ENCODE measurements around the gene GTSE1. TPM values are rescaled to one million over a fixed set of nuclear protein-coding genes. Genes with fewer than 3 reads are reported as not detected.
A peak's percentile ranks its signal among the peaks of the same experiment; 100 is the strongest.

GTSE1 gene
- total and polyA plus RNA-seq, 9 donors = 0.18 to 0.84 (median 0.38) TPM; not detected in 1

GRCh38 chr22:46373159-46373558, 76.5 kb downstream of the GTSE1 start:
- no peak overlapping the region for H3K27ac ChIP-seq
- DNase-seq = no peak
- no peak overlapping the region for H3K4me3 ChIP-seq
- TF ChIP-seq EP300 (IDR thresholded peaks at IDR 0.05) = no peak
- no peak for TF ChIP-seq POLR2A (IDR thresholded peaks at IDR 0.05)
- no peak for TF ChIP-seq CTCF (IDR thresholded peaks at IDR 0.05)
- no peaks in the 10 kb centered on the region for H3K4me1 ChIP-seq (ENCODE audit: insufficient read depth)
- WGBS, 3 donors = 51 to 78% (median 64%) methylated on average over 5 to 8 of the region's 8 CpGs
- intact Hi-C loops (cut with DNase I) = no loop called here
- H3K27me3 ChIP-seq = no peaks in the 10 kb centered on the region
- no peaks in the 10 kb centered on the region for H3K9me3 ChIP-seq
- H3K36me3 ChIP-seq = no peaks in the 10 kb centered on the region

- no peaks in the 10 kb centered on the region for H3K36me3 ChIP-seq
Observed at GRCh38 chr22:46373921-46374662, 77.4 kb downstream of the GTSE1 start.

GRCh38 chr22:46374663-46375474, 78.2 kb downstream of the GTSE1 start:
- Histone ChIP-seq H3K4me3 (no peak overlapping the region), H3K36me3 (no peaks in the 10 kb centered on the region), H3K27ac (no peak overlapping the region), H3K9me3 (no peaks in the 10 kb centered on the region), H3K27me3 (no peaks in the 10 kb centered on the region), H3K4me1 (ENCODE audit: insufficient read depth) (no peaks in the 10 kb centered on the region)
- 91 to 93% (median 92%) methylated on average over 38 of the region's 38 CpGs for WGBS, 3 donors
- intact Hi-C loops (cut with DNase I) = no loop called here
- no peak for DNase-seq
- no peak for TF ChIP-seq EP300 (IDR thresholded peaks at IDR 0.05)
- TF ChIP-seq CTCF (IDR thresholded peaks at IDR 0.05) = no peak
- no peak for TF ChIP-seq POLR2A (IDR thresholded peaks at IDR 0.05)

More at GRCh38 chr22:46373921-46374662, 77.4 kb downstream of the GTSE1 start:
- WGBS, 3 donors = 66 to 70% (median 68%) methylated on average over 31 of the region's 31 CpGs
- Histone ChIP-seq H3K27ac (no peak overlapping the region), H3K4me3 (no peak overlapping the region), H3K27me3 (no peaks in the 10 kb centered on the region), H3K9me3 (no peaks in the 10 kb centered on the region), H3K4me1 (ENCODE audit: insufficient read depth) (no peaks in the 10 kb centered on the region)
- intact Hi-C loops (cut with DNase I) = no loop called here
- DNase-seq = peak in 1 of 5 donors; percentile 8
- TF ChIP-seq CTCF (IDR thresholded peaks at IDR 0.05) (no peak), EP300 (IDR thresholded peaks at IDR 0.05) (no peak), POLR2A (IDR thresholded peaks at IDR 0.05) (no peak)

- 92 to 95% (median 94%) methylated on average over 3 of the region's 3 CpGs for WGBS, 3 donors
Observed at GRCh38 chr22:46376111-46376510, 79.4 kb downstream of the GTSE1 start.

More at GRCh38 chr22:46376111-46376510, 79.4 kb downstream of the GTSE1 start:
- intact Hi-C loops (cut with DNase I) = no loop called here
- no peak overlapping the region for H3K4me3 ChIP-seq
- H3K27ac ChIP-seq = no peak overlapping the region
- no peaks in the 10 kb centered on the region for H3K36me3 ChIP-seq
- DNase-seq = no peak
- TF ChIP-seq POLR2A (IDR thresholded peaks at IDR 0.05) (no peak), EP300 (IDR thresholded peaks at IDR 0.05) (no peak), CTCF (IDR thresholded peaks at IDR 0.05) (no peak)
- H3K9me3 ChIP-seq = no peaks in the 10 kb centered on the region
- no peaks in the 10 kb centered on the region for H3K27me3 ChIP-seq
- H3K4me1 ChIP-seq (ENCODE audit: insufficient read depth) = no peaks in the 10 kb centered on the region
